Activated T-cell treated with anti-CD3 and anti-CD28 coated beads for 1 hour (primary cell): Measurements from ENCODE around the gene SMIM21.

Experiments
- DNase-seq: peaks from one replicate; pipeline ENCODE4 v3.0.0-alpha.2; 2020; ENCODE audit warnings: low read depth

Gene SMIM21

DNA sequence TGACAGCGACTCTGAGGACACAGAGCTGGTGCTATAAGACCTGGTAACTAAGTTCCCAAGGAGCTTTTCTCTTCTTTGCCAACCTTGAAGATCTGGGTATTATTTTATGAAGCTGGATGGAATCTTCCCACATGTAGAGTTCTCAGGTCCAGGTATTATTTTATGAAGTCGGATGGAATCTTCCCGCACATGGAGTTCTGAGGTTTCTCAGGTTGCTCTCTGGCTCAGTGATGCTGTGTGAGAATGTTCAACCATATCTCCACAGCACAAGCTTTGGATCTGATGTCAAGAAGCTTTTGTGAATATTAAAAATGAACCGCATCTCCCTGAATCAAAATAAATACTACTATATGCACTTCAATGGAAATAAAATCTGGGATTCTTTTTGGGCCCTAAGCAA is at the start of gene SMIM21:
Gene SMIM21, minus strand, starts transcription at position 101 of the 400 bp plus-strand sequence. CDS start 140 bp downstream, outside the sequence.
- no peak for DNase-seq

DNA sequence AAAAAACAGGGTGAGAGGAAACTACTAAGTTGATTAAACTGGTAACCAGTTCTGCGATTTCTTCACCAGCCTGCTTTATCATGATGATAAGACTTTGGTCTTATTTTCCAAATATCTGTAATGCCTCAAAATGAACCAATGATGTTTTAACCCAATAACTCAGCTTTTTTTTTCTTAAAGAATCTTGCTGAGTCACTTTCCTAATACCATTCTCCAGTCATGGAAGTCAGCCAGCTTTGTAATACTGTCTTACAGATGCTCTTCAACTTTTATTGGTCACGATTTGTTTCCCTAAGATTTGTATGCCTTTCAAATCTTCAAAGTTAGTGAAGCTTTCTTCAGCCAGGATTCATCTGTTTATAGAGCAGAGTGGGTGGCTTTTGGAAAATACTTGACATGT is 47.7 kb upstream of the SMIM21 start:
- no peak for DNase-seq

DNA sequence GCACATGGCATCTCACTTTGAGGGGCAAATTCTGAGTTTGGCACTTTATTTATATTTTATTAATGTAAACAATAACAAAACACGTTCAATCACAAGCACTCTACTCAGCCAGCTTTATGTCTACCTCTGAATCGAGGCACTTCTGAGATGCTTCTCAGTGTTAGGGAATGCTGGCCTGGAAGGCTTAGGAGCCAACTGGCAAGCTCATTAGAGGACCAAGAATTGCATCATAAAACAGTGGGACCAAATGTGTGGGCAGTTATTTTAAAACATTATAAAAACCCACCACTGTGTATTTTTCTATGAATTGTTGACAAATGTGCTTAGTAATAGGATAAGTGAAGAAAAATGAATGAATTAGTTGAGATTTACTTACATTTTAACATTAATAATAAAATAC is 46.8 kb upstream of the SMIM21 start:
- no peak for DNase-seq

DNA sequence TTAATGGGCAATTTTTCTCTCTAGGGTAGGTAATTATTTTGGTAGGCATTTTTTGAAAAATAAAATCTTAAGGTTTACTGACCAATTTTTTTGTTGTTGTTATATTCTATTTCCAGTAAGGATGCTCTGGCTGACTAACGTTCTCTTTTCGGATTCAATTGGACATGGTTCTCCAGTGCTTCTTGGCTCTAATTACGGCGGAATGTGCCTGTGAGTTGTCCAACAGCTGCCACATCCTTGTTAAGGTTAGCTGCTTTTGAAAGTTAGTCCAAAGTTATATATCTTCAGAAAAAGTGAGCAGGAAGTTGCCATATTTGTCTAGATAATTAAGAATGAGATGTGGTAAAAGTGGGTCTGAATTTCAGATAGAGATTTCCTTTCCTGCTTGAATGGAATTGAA is 45.8 kb upstream of the SMIM21 start:
- no peak for DNase-seq

DNA sequence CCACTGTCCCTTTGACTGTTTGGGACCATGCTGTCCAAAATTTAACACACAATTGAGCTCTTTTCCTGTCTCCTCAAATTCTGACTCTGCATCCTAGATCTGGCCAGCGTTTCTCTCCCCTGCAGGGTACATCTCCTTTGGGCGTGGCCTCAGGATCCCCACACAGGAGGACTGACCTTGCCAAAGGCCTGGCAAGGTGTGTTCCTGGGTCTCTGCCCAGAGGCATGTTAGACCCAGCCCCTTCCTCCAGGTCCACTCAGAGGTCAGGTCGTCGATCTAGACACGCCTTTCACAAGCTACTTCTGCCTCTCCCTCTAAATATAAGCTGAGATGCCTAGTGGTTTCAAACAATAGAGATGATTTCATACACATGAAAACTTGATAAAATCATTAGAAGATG is 45.4 kb upstream of the SMIM21 start:
- DNase-seq = no peak

DNA sequence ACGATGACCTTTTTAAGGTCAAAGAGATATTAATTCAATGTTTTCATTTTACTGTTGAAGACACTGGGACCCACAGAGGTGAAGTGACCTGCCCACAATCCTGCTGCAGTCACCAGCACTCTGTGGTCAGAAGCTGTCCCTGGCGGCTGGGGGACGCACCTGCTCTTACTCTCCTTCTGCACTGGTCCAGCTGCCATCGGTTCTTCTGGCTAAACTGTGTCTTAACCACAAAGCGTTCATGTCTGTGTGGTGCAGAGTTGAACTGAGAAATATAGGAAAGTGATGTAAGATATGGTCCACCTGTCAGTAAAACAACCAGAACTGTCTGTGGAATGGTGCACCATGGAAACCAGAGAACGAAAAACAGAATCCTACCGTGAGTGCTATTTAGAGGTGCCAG is 44.9 kb upstream of the SMIM21 start:
- no peak for DNase-seq

DNA sequence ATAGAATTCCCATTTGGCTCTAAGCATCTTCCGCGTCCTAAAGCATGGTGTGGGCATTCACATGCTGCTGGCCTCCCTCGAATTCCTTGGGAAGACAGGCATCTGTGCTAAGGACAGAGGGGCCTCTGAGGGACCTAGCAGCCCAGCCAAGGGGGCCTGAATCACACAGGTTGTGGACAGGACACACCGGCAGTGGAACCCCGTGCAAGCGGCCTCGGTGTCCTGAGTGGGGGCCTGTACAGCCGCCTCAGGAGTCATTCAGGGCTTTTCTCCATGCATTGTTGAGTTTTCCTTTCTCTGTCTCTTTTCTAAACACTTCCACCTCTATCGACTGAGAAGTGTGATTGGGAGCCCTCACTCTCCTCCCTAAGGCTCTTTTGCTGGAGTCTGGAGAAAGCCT is 44.3 kb upstream of the SMIM21 start:
- DNase-seq = no peak

DNA sequence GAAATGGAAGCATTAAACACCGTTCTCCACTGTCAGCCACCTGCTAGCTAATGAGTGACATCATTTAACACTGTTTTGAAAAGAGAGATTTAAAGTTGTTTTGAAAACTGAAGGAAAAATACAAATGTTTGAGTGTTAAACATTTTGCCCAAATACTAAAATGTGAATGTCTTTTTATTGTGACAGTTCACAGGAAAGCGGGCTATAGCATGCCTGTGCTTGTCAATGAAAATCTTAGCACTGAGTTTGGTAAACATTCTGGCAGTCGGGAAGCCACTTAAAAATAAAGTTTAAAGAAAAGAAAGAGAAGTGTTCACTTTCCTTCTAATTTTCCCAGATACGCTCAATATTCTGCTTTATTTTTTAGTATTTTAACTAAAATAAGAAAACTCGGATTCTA is 40.3 kb upstream of the SMIM21 start:
- DNase-seq = no peak

DNA sequence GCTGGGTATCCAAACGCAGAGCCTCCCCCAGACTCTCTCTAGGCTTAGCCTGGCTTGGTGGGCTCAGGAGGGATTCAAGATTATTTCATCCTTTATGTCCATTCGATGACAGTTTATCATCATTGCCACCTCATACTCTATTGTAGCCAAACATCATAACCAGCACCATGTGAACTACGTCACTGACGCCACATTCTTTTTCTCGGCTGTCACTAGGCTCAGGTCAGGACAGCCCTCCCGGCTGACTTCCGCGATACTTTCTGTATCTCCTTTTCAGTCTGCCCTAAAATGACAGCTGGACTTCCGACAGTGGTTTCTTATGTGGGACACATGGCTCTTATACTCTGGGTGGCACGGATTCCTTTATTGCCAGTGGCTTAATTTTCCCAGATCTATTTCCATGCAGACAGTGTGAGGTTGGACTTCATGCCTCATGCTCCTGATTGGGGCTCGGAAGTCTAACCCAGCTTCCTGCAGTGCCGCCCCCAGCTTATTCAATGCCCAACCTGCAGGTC is 39.8 kb upstream of the SMIM21 start:
- DNase-seq = no peak

DNA sequence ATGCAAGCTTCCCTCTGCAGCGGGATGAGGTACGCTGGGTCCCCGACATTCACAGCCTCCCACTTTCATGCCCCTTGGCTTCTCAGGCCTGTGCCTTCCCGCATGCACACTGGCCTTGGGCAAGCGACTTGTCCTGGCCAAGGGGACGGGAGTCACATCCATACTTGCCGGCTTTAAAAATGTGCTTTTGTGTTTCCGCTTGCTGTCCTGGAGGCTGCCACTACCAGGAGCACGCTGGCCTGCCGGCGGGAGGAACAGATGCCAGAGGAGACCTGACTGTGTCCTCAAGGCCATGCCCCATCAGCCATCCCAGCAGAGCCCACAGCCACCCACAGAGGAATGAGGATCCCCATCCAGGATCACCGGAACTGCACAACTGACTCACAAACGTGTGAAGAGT is 36.9 kb upstream of the SMIM21 start:
- DNase-seq = no peak

DNA sequence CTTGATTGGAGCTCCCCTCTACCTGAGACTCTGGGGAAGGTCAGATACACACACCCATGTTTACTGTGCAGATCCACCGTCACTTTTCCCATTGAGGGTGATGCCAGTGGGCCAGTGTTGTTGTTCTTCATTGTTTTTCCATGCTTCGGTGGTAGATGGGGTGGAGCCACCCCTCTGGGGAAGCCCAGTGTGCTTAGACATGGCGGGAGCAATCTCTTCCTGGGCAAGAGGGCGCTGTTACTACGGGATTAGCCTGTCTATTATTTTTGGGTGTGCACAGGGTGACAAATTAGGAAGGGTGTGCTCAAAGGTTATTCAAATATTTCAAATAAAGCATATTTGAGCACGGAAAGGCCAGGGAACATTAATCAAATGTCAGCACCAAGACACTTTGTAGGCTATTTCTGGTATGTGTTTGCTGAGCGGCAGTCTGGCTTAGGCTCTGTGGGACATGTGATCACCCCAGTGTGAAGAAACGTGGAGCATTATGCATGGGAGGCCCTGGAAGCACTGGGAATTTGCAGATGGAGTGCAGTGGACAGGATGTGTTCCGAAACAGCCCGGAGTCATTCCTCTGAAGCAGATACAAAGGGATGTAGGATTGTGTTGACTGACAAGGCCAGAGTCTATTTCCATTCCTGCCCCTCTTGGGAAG is 34.8 kb upstream of the SMIM21 start:
- DNase-seq = no peak

DNA sequence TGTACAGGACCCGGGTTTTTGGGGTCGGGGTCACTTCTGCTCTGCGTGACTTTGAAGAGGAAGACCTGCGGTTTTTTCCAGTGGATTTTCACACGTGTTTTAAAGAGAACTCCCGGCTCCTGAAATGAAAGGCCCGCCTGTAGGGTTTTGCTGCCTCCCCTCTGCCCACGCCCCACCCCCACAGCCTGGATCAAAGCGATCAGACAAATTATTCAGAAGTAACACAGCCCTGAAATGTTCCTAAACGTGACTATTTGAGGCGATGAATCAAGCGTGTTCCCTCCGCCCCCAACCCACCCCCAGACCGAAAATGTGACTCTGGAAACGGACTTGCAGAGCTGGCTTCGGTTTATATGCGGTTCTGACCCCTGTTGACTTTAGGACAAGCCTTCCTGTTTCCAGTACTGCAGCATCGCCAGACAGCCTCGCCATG is 28.7 kb upstream of the SMIM21 start:
- DNase-seq = no peak

DNA sequence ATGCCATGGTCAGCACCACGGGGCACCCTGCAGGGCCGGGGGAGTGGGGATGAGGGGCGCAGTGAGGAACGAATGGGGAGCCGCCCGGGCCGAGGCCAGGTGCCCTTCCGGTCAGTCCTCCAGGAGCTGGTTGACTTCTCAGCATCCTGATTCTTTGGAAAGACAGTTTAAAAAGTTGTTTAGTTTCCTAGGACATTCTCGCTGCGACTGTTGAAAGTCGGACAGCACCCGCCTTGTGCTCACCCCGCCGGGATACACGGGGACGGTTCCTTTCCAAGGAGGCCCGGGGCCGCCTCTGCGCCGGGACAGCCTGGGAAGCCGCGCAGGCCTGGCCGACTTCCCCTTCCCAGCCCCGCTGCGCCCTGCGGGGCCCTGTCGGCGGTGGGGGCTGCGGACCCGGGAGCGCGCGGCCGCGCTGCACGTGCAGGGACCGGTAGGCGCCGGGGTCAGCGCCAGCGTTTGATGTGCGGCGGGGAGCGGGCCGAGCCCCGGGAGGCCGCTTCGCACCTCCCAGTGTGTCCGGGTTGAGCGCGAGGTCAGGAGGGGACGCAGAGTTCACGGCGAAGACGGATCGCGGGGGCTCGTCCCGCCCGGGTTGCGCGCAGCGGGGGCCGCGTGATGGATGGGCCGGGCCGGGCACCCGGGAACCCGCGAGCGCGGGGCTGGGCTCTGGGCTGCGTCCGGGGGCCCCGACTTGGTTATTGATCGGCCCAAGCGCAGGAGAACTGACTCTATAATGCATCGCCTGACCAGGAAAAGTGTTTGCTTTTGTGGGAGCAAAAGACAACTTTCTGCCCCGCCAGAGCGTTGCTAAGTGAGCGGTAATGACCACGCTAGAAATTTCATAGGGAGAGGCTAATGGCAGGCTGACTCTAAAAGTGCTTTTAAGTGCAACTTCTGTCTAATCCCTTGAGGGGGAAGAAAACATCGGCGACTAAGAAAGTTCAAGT is 28.0 kb upstream of the SMIM21 start:
- DNase-seq = no peak

DNA sequence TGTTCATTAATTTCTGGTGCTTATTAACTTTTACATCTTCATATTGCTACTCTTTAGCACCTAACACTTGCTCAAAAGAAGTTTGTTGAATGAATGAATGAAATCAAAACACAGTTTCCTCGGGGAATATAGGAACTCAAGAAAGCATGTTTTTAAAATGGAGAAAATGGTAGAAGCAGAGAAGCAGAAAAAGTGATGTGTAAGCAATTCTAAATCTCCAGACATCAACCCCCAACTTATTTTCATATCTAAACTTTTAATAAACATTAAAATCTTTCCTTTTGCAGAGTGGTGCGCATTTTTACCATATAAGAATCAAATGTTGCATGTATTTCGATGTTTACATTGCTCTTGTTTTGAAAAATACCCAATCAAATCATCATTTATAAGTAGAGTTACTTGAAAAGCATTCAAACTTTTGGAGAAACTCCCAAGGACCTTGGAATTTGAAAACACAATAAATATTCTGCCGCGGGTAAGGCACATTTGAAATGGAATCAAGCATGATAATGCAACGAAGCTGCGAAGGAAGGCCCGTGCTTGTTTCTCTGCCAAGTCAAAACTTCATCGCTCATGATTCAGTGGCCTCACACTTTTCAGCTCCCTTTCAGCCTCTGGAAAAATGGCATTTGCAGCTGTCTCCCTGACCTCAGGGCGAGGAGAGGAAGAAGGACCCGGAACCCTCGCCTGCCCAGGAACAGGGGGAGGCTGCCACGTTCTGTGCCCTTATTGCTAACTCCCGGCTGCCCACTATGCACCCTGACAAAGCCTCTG is 26.7 kb upstream of the SMIM21 start:
- DNase-seq = no peak

DNA sequence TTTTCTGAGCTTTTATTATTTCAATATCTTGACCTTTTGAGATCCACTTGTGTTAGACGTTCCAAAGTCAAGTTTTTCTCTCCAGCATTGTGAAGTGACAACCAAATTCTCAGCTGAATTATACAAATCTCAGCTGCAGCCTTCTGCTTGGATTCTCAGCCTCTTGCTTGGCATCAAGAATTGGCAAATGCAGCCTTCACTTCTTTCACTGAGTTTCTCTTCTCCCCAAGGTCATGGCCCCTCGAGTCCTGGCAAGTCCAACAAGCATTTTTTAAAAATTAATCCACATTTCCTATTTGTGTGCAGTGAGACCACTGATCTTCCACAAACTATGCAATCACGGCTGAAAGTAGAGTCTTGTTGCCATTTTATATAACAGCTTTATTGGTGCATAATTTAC is 23.4 kb upstream of the SMIM21 start:
- no peak for DNase-seq

DNA sequence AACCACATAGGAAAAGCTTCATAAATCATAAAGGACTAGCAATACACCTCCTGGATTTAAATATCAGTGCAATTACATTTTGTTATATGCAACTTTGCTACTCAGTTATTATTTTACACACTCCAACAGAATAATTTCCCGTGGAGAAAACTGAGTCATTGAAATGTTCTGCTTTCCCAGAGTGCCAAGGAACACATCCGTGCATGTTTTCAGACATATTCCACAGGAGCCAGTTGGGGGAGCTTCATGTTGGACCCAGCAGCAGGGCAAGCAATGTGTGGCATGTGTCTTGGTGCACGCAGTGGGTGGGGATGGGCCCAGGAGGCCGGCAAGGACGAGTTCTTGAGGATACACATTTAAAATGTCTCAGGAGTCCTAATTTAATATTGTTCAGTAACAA is 14.4 kb upstream of the SMIM21 start:
- DNase-seq = no peak

DNA sequence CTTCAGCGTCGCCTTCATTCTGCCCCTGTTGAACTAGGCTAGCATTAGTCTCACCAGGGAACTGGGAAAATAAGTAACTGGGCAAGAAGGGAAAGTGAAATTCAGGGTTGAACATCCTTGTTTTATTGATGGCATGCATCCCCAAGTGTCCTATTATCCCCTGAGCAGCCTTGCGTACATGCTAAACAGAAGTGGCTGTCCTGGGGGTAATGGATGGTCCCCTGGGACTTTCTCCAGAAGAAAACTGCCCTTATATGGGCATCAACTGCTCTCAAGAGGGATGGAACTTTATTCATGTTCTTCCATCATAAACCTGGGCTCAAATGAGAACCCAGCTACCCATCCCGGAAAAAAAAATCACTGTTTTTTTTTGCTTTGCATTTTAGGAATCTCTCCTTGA is 11.8 kb upstream of the SMIM21 start:
- DNase-seq = no peak

DNA sequence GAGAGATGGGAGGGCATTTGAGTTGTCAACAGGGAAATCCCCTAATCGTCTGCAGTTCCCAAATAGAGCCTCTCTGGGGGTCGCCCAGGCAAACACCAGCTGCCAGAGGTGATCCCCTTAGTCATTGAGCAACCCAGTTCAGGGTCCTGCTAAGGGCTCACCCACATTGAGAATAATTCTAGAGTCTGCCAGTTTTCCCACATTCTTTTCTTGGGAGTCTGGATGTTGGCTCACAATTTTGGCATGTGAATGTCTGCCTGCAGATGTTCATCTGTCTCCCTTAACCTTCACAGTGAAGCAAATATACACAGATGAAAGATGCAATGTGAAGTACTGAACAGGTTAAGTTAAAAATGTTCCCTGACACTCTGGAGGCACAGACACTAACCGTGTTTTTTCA is 11.4 kb upstream of the SMIM21 start:
- no peak for DNase-seq

DNA sequence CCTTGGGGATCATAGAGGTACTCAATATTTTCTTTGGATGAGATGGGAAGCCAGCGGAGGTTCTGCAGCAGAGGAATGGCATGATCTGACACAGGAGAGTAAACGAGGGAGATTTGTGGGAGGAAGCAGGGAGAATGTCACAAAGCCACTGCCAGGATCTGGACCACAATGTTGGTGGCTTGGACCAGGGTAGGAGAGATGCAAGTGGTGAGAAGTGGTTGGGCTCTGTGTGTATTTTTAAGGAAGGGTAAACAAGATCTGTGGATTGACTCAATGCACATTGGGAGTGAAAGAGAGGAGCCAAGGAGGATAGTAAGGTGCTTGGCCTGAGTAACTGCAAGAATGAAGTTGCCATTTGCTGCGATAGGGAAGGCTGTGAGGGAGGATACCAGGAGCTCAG is 10.5 kb upstream of the SMIM21 start:
- no peak for DNase-seq

DNA sequence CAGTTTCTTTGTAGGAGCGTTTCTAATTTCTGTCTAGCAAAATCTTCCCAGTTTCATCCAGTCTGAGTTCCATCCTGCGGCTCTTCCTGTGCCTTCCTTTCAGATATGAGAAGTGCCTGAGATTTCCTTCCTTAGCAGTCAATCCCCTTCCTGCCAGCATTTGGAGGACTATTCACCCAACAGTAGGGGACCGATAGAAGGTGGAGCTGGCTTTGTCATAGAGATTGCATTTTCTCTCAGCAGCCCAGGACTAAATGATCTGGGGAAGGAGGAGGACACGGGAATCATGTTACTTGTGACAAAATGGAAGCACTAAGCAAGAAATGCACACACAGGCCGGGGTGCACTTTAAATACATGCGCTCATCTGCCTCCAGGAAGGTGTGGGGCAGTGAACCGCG is 5.6 kb upstream of the SMIM21 start:
- no peak for DNase-seq

DNA sequence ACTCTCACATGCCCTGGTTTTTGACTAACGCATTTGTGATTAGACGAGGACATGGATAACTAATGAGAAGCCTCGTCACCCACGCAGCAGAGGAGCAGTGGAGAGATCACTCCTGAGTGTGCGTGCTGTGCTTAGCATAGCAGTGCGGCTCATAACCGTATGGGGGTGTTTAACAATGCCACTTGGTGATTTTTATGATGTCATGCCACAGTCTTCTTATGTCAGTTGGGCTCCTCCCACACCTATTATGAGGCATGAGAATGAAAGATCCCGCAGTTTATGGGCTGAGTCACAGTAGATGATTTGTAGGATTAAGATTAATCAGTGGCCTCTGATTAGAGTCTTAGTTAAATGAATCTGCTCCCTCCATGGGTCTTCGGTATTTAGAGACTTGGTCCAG is 2.5 kb upstream of the SMIM21 start:
- no peak for DNase-seq

DNA sequence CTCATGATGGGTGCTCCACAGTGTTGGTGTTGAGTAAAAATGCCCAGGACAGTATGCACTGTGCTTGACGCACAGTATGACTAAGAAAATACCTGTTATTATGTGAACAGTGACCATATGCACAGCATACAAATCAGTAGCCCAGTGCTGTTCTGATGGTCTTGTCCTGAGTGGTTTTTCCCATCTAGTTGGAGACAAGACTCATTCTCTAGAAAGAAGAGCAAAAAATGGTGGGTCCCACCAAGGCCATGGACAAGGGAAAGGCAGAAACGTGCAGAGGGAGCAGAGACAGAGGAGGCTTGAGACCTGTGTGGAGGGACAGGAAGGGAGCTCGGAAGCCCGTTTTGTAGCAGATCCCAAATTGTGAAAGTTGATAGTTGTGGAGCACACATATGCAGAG is 987 bp upstream of the SMIM21 start:
- no peak for DNase-seq
